Fibroblast of lung (primary cell): ENCODE data around the gene KBTBD7. TPM values are rescaled to one million over a fixed set of nuclear protein-coding genes. Genes with fewer than 3 reads are reported as not detected.
A peak's percentile ranks its signal among the peaks of the same experiment; 100 is the strongest.

ENCODE experiments used
- DNase-seq, 2 donors: peaks; one replicate each; pipeline versions ENCODE4 v3.0.0 to v3.0.0-alpha.2; 2010; ENCODE audit warnings: low read depth in 2 of 2
- H2AFZ ChIP-seq: 2 replicates; pipeline ENCODE4 v1.5.1; 2012; ENCODE audit warnings: low read length, control low read depth, inconsistent platforms
- H3K27ac ChIP-seq: 2 replicates; pipeline ENCODE4 v1.5.1; 2011; ENCODE audit warnings: low read length, control low read depth; ENCODE audit not compliant: insufficient read depth
- H3K27me3 ChIP-seq: 2 replicates; pipeline ENCODE4 v1.5.1; 2011; ENCODE audit warnings: mild to moderate bottlenecking, low read length; ENCODE audit not compliant: control insufficient read depth, insufficient read depth
- H3K36me3 ChIP-seq: 2 replicates; pipeline ENCODE4 v1.5.1; 2011; ENCODE audit warnings: low read length; ENCODE audit not compliant: control insufficient read depth, insufficient read depth
- H3K4me1 ChIP-seq: 2 replicates; pipeline ENCODE4 v1.5.1; 2011; ENCODE audit warnings: low read length; ENCODE audit not compliant: control insufficient read depth, insufficient read depth; ENCODE audit errors: extremely low read depth
- H3K4me2 ChIP-seq: 2 replicates; pipeline ENCODE4 v1.5.1; 2011; ENCODE audit warnings: low read length, control low read depth; ENCODE audit not compliant: insufficient read depth; ENCODE audit errors: extremely low read depth
- H3K4me3 ChIP-seq, 4 experiments: fragments of 200-600 bp in 1 of 4; sonication (generic) in 1 of 4; replicated peaks in 1 of 4; 2 replicates each; pipeline ENCODE4 v1.5.1; 2011 to 2016; ENCODE audit warnings: low read length in 4 of 4, low read depth in 3 of 4, mild to moderate bottlenecking in 3 of 4, control low read depth in 2 of 4, inconsistent platforms in 1 of 4, mixed read lengths in 1 of 4; ENCODE audit not compliant: insufficient read depth in 1 of 4; ENCODE audit errors: control extremely low read depth in 1 of 4
- H3K79me2 ChIP-seq: 2 replicates; pipeline ENCODE4 v1.5.1; 2012; ENCODE audit warnings: mild to moderate bottlenecking, low read length, inconsistent platforms; ENCODE audit not compliant: control insufficient read depth, insufficient read depth
- H3K9ac ChIP-seq: 2 replicates; pipeline ENCODE4 v1.5.1; 2011; ENCODE audit warnings: mild to moderate bottlenecking, low read length, control low read depth; ENCODE audit not compliant: insufficient read depth
- H3K9me3 ChIP-seq: 2 replicates; pipeline ENCODE4 v1.5.1; 2012; ENCODE audit warnings: low read depth, low read length; ENCODE audit not compliant: control insufficient read depth, insufficient read depth
- H4K20me1 ChIP-seq: 2 replicates; pipeline ENCODE4 v1.5.1; 2011; ENCODE audit warnings: low read length; ENCODE audit not compliant: control insufficient read depth, insufficient read depth; ENCODE audit errors: extremely low read depth
- EZH2 ChIP-seq: IDR thresholded peaks from 2 replicates; pipeline ENCODE4 v1.5.1; 2012; ENCODE audit warnings: low read length, control low read depth, mild to moderate bottlenecking; ENCODE audit errors: missing control alignments
- polyA plus RNA-seq, 2 donors: library from polyadenylated mRNA; depleted of rRNA in 1 of 2; stranded (reverse) in 1 of 2; unstranded in 1 of 2; fragments of >200 nt; gene quantifications; 2 replicates each; pipeline ENCODE4 v1.2.1, GENCODE V29; 2011 to 2012; ENCODE audit warnings: missing spikeins in 1 of 2
- total RNA-seq: library from RNA; depleted of rRNA; stranded (reverse); fragments of >200 nt; gene quantifications from 2 replicates; pipeline ENCODE4 v1.2.1, GENCODE V29; 2014
- TF ChIP-seq, protein P1 (sequence below), 2 donors: IDR thresholded peaks in 1 of 2; conservative IDR thresholded peaks in 1 of 2; 1 replicate in 1 of 2; 2 replicates in 1 of 2; pipeline ENCODE4 v1.5.1; 2011 to 2012; ENCODE audit warnings: low read length in 2 of 2, control low read depth in 1 of 2, inconsistent platforms in 1 of 2, low read depth in 1 of 2, mild to moderate bottlenecking in 1 of 2

Gene KBTBD7
- total and polyA plus RNA-seq, 2 donors (not counting 1 experiment from before 2014, with no cell fraction given): 3.5 to 5.9 TPM

DNA sequence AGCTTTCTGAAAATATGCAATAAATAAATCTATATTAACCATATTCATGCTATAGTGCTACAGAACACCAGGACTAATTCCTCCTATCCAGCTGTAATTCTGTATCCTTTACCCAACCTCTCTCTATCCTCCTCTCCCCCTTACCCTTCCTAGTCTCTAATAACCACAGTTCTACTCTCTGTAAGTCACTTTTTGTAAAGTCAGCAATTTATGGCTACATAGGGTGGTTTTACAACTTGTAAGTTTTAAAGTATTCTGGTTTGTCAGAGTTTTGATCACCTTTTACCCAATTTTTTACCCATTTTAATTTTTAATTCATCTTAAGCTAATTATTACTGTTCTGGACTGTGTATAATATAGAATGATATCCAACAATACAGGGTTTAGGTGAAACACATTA lies 35.0 kb upstream of the KBTBD7 start:
- no peak for TF ChIP-seq EZH2
- no peak overlapping the region for H2AFZ ChIP-seq
- no peak overlapping the region for H3K4me2 ChIP-seq
- no peaks in the 10 kb centered on the region for H3K27me3 ChIP-seq
- no peaks in the 10 kb centered on the region for H3K79me2 ChIP-seq
- no peak for DNase-seq
- peaks cover under 1% of the 10 kb centered on the region for H3K4me1 ChIP-seq
- H4K20me1 ChIP-seq: no peaks in the 10 kb centered on the region
- H3K27ac ChIP-seq: no peak overlapping the region
- no peaks in the 10 kb centered on the region for H3K36me3 ChIP-seq
- no peaks in the 10 kb centered on the region for H3K9me3 ChIP-seq
- H3K4me3 ChIP-seq: no peak overlapping the region
- no peak overlapping the region for H3K9ac ChIP-seq

GRCh38 chr13:41224113-41225110 lies 30.0 kb upstream of the KBTBD7 start:
- H4K20me1 ChIP-seq: no peaks in the 10 kb centered on the region
- no peak overlapping the region for H3K4me3 ChIP-seq
- H2AFZ ChIP-seq: no peak overlapping the region
- H3K4me1 ChIP-seq: peaks cover 9% of the 10 kb centered on the region
- no peak overlapping the region for H3K9ac ChIP-seq
- peak; percentile 39 to 87 for DNase-seq
- H3K27ac ChIP-seq: peak overlapping the region; percentile 2
- H3K79me2 ChIP-seq: no peaks in the 10 kb centered on the region
- TF ChIP-seq, protein P1, sequence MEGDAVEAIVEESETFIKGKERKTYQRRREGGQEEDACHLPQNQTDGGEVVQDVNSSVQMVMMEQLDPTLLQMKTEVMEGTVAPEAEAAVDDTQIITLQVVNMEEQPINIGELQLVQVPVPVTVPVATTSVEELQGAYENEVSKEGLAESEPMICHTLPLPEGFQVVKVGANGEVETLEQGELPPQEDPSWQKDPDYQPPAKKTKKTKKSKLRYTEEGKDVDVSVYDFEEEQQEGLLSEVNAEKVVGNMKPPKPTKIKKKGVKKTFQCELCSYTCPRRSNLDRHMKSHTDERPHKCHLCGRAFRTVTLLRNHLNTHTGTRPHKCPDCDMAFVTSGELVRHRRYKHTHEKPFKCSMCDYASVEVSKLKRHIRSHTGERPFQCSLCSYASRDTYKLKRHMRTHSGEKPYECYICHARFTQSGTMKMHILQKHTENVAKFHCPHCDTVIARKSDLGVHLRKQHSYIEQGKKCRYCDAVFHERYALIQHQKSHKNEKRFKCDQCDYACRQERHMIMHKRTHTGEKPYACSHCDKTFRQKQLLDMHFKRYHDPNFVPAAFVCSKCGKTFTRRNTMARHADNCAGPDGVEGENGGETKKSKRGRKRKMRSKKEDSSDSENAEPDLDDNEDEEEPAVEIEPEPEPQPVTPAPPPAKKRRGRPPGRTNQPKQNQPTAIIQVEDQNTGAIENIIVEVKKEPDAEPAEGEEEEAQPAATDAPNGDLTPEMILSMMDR (conservative IDR thresholded peaks at IDR 0.05 in 1 of 2, IDR thresholded peaks at IDR 0.05 in 1 of 2; ENCODE audit: low read depth in 1 of 2, low read length in 2 of 2): no peak
- no peak for TF ChIP-seq EZH2
- H3K36me3 ChIP-seq: no peaks in the 10 kb centered on the region
- peak overlapping the region; percentile 21 for H3K4me2 ChIP-seq
- no peaks in the 10 kb centered on the region for H3K27me3 ChIP-seq
- no peaks in the 10 kb centered on the region for H3K9me3 ChIP-seq

GRCh38 chr13:41222259-41222852 lies 28.0 kb upstream of the KBTBD7 start:
- Histone ChIP-seq H3K4me1 (peaks cover 9% of the 10 kb centered on the region), H3K27me3 (no peaks in the 10 kb centered on the region), H2AFZ (no peak overlapping the region), H3K36me3 (no peaks in the 10 kb centered on the region), H4K20me1 (no peaks in the 10 kb centered on the region), H3K4me2 (no peak overlapping the region), H3K9ac (no peak overlapping the region), H3K27ac (no peak overlapping the region), H3K9me3 (no peaks in the 10 kb centered on the region), H3K4me3 (no peak overlapping the region), H3K79me2 (no peaks in the 10 kb centered on the region)
- DNase-seq: peak; percentile 36 to 61
- TF ChIP-seq, protein P1 (conservative IDR thresholded peaks at IDR 0.05 in 1 of 2, IDR thresholded peaks at IDR 0.05 in 1 of 2; ENCODE audit: low read depth in 1 of 2, low read length in 2 of 2): peak; percentile 77 to 80
- no peak for TF ChIP-seq EZH2
